Activated CD8-positive, alpha-beta memory T cell treated with anti-CD3 and anti-CD28 coated beads, Interleukin-2, amount 50 U/mL, for 1 hour (primary cell): ENCODE data around the gene TNNI3K.

Experiments used
- DNase-seq: peaks from one replicate; pipeline ENCODE4 v3.0.0-alpha.2; 2020; ENCODE audit errors: extremely low read depth

The TNNI3K gene

DNA sequence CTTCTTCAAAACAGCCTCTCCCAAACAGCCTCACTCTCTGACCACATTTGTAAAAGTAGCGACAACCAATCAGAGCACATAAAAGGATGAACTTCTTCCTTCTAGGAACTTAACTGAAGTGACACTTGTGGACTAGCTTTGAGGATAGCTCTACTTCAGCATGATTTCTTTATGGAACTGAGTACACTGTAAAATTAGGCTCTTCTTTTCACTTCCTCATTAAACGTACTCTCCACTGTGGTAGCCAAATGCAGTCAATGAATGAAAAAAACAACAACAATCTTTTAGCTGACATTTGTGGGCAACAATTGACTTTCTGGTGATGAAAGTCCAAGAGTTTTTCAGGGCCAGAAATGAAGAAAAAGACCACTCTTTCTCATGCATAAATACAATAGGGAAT lies 267.7 kb downstream of the TNNI3K start:
- DNase-seq = no peak

- no peak for DNase-seq
Observed at GRCh38 chr1:74504125-74504932, 269.1 kb downstream of the TNNI3K start.

DNA sequence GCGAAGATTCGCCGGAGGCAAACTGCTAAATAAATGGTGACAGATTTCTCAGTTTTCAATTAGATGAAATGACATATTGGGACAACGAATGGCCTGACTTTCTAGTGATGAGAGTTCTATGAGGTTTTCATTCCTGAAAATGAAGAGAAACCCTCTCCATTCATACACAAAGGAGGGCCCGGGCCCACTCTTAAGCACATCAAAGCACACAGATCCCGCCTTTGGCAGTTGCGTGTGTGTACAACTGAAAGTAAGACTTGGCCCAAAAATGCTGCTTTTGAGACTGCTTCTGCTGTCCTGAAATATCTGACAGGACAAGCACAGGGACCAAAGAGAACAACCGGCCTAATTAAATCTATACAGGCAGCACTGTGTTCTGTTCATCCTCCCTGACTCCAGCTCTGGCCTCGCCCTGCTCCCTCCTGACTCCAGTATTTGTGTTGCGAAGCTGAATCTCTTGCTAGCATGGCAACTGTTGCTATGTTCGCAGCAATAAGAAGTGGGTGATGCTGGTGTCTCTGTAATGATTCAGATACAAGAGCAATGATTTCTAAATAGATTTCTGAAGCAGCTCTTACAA lies 269.8 kb downstream of the TNNI3K start:
- no peak for DNase-seq

DNA sequence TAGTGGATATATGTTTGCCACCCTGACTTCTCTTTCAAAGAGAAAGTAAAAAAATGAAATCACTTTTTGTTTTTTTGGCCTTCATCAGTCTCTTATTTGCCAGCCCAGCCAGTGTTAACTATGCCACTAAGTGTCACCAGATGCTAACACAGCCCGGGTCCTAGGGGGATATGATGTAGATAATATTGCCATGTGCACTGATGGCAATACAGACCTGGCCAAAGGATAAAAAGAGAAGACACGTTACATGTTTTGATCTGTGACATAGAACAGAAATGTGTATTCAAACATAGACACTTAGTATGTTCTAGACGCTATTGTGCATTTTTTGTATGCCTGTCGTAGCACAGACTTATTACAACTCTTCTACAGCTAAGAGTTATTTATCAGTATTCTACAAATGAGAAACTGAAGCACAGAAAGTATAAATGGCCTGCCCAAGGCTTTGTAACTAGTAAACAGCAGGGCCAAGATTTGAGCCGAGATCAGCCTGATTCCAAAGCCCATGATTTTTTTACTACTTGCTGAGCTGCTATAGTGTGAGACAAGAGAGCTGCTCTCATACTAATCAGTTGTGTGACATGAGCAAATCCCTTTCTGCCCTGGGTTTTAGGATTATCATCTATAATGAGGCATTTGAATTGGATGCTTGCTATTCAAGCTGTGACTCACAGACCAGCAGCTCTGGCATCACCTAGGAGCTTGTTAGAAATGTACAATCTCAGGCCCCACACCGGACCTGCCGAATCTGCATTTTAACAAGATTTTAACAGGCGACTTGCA lies 270.9 kb downstream of the TNNI3K start:
- DNase-seq = no peak

- no peak for DNase-seq
Observed at GRCh38 chr1:74508449-74508848, 273.3 kb downstream of the TNNI3K start.

- DNase-seq = no peak
Observed at GRCh38 chr1:74512170-74512915, 277.2 kb downstream of the TNNI3K start, which contains the start of gene LRRC53. TSS of gene LRRC53 (minus strand) at chr1:74512611. CDS start at chr1:74483349, 29,262 bp downstream.

DNA sequence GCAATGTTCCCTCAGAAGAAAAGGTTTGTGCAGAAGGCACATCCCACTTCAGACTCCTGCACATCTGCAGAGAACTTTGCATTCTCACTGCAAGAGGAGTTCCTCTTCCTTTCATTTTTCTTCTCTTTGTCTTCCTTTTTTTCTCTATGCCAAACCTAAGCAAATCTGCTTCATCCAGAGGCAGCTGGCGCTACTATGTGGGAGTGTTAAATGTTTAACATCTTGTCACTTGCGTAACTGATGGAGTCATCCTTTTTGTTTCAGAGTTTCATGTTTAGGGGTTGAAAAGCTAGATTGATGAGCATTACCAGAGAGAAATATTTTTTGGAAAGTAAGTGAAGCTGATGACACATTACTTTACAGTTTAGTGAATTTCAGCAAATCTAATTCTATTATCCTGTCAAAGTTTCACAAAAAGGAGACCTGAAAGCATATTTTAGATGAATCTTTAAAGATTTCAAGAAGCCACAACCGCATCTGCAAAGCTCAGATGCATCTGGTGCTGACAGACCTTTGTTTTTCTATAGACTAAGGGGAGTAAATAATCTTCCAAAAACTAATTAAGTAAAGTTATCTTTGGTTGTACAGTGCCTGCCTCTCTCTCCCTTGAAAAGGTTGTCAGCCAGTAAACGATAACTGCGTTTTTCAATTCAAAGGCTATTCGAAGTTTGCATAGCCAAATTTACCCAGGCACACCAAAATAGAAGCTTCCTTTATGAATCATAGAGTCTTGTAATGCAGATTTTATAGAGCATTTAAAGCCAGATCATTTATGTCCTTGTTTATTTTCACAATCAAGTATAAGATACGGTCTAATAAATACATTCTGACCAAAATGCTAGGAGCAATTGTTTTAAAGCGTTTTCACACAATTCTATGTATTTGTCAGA lies 278.5 kb downstream of the TNNI3K start:
- DNase-seq = no peak

DNA sequence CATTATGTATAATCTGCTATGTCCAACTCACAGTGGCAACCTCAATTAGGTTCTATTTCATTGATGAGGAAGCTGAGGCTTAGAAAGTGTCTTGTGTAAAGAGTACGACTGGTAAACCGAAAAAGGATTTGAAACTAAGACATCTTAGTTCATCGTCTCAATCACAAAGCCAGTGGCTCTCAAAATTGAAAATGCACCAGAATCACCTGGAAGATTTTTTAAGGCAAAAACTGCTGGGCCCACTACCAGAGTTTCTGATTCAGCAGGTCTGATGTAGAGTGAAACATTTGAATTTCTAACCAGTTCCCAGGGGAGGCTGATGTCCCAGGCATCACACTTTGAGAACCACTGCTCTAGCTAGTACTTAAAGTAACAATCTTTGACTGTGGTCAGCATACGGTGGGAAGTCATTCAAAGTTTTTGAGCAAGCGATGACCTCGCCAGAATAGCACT lies 282.4 kb downstream of the TNNI3K start:
- DNase-seq = no peak

GRCh38 chr1:74522148-74522547 lies 287.0 kb downstream of the TNNI3K start:
- no peak for DNase-seq

- DNase-seq = no peak
Observed at GRCh38 chr1:74523873-74524480, 288.8 kb downstream of the TNNI3K start.

GRCh38 chr1:74526708-74527107 lies 291.5 kb downstream of the TNNI3K start:
- no peak for DNase-seq

DNA sequence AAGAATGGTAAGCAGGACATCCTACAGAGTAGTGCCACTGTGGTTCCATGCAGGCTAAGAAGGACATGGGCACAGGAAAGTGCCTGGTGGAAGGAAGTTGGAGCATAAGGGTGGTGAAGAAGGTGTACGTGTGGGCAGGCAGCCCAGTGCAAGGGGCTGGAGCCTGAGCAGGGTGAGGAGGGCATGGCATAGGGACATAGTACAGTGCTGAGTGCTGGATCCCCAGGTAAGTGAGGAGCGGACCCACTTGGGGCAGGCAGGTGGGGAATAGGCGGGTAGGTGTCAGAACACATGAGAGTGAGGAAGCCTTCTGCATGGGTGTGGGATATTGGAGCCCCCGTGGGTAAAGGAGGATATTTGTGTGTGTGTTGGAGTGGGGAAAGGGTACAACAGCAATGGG lies 292.9 kb downstream of the TNNI3K start:
- DNase-seq = no peak

DNA sequence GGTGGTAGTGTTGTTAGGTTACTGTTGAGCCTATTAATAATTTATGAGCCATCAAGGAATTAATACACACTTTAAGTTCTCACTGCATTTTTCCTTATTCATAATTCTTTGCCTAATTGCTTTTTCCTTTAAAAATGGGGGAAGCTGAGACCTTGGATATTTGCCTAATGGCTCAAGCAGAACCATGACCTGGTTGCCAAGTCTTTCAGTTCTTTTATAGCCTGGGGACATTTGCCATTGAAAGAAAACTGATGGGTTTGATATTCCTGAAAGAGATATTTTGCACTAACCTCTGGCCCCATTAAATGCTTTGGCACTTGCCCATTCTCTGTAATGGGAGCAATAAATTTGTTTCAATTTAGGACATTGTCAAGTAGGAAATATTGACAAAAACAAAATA lies 295.7 kb downstream of the TNNI3K start:
- no peak for DNase-seq

- no peak for DNase-seq
Observed at GRCh38 chr1:74531796-74532195, 296.6 kb downstream of the TNNI3K start.

- DNase-seq = no peak
Observed at GRCh38 chr1:74534241-74534640, 299.1 kb downstream of the TNNI3K start.

GRCh38 chr1:74545821-74546220 lies 310.6 kb downstream of the TNNI3K start:
- no peak for DNase-seq

- no peak for DNase-seq
Observed at GRCh38 chr1:74548961-74549750, 314.0 kb downstream of the TNNI3K start.

- DNase-seq = no peak
Observed at GRCh38 chr1:74549932-74550331, 314.7 kb downstream of the TNNI3K start.

- no peak for DNase-seq
Observed at GRCh38 chr1:74570797-74571492, 335.8 kb downstream of the TNNI3K start.
